Neutrophil (primary cell): ENCODE data around the gene STH.

Source experiments
- H3K27ac ChIP-seq: fragments of 200-600 bp; sonication (generic); 2 replicates; pipeline ENCODE4 v1.5.1; 2016; ENCODE audit warnings: mild to moderate bottlenecking, moderate library complexity
- H3K27me3 ChIP-seq: fragments of 200-600 bp; sonication (generic); 2 replicates; pipeline ENCODE4 v1.6.0; 2016; ENCODE audit warnings: mild to moderate bottlenecking
- H3K36me3 ChIP-seq: fragments of 200-600 bp; sonication (generic); 2 replicates; pipeline ENCODE4 v1.5.1; 2017
- H3K4me1 ChIP-seq, 2 experiments: fragments of 200-600 bp in 1 of 2; sonication (generic) in 1 of 2; 1 replicate in 1 of 2; 2 replicates in 1 of 2; pipeline versions ENCODE4 v1.5.1 to v1.6.1; 2013 to 2016; ENCODE audit warnings: low read depth in 1 of 2, low read length in 1 of 2, mild to moderate bottlenecking in 1 of 2, moderate library complexity in 1 of 2; ENCODE audit not compliant: control insufficient read depth in 1 of 2, insufficient read depth in 1 of 2
- H3K4me3 ChIP-seq, 2 experiments: fragments of 200-600 bp in 1 of 2; sonication (generic) in 1 of 2; 1 replicate in 1 of 2; 2 replicates in 1 of 2; pipeline ENCODE4 v1.5.1; 2013 to 2016; ENCODE audit warnings: low read depth in 1 of 2, low read length in 1 of 2, mild to moderate bottlenecking in 1 of 2, moderate library complexity in 1 of 2
- H3K9me3 ChIP-seq: fragments of 200-600 bp; sonication (generic); 2 replicates; pipeline ENCODE4 v1.5.1; 2016
- TF ChIP-seq, protein P1 (sequence below): fragments of 200-600 bp; sonication (generic); IDR thresholded peaks from 2 replicates; pipeline ENCODE4 v1.5.1; 2016; ENCODE audit warnings: antibody characterized with exemption

Gene STH

DNA sequence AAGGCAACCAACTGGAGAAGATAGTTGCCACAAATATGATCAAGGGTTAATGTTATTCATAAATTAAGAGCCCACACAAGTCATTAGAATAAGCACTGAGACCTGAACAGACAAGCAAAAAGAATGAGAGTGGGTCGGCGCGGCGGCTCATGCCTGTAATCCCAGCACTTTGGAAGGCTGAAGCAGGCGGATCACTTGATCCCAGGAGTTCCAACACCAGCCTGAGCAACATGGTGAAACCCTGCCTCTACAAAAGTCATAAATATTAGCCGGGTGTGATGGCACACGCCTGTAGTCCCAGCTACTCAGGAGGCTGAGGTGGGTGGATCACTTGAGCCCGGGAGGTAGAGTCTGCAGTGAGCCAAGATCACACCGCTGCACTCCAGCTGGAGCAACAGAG is 40.7 kb upstream of the STH start:
- H3K4me1 ChIP-seq = no peaks in the 10 kb centered on the region
- no peak overlapping the region for H3K27ac ChIP-seq
- no peaks in the 10 kb centered on the region for H3K9me3 ChIP-seq
- no peaks in the 10 kb centered on the region for H3K36me3 ChIP-seq
- peaks cover 3% of the 10 kb centered on the region for H3K27me3 ChIP-seq
- H3K4me3 ChIP-seq = no peak overlapping the region
- TF ChIP-seq, protein P1, sequence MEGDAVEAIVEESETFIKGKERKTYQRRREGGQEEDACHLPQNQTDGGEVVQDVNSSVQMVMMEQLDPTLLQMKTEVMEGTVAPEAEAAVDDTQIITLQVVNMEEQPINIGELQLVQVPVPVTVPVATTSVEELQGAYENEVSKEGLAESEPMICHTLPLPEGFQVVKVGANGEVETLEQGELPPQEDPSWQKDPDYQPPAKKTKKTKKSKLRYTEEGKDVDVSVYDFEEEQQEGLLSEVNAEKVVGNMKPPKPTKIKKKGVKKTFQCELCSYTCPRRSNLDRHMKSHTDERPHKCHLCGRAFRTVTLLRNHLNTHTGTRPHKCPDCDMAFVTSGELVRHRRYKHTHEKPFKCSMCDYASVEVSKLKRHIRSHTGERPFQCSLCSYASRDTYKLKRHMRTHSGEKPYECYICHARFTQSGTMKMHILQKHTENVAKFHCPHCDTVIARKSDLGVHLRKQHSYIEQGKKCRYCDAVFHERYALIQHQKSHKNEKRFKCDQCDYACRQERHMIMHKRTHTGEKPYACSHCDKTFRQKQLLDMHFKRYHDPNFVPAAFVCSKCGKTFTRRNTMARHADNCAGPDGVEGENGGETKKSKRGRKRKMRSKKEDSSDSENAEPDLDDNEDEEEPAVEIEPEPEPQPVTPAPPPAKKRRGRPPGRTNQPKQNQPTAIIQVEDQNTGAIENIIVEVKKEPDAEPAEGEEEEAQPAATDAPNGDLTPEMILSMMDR = no peak

DNA sequence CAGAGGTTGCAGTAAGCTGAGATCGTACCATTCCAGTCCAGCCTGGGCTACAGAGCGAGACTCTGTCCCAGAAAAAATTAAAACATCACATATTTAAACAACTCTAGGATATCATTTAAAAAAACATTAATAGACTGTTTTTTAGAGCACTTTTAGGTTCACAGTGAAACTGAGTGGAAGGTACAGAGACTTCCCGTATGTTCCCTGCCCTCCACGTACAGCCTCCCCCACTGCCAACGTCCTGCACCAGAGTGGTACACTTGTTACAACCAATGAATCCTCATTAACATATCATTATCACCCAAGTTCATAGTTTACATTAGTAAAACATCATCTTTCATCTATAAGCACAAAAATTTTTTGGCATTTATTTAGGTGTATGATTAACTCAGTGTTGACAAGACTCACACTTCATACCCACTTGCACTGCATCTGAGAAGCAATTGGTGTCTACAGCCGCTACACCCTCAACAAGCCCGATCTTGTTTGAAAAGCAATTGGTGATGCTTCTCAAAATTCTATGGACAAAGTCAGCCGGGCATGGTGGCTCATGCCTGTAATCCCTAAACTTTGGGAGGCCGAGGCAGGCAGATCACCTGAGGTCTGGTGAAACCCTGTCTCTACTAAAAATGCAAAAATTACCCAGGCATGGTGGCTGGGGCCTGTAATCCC is 39.9 kb upstream of the STH start:
- no peaks in the 10 kb centered on the region for H3K9me3 ChIP-seq
- no peak overlapping the region for H3K27ac ChIP-seq
- TF ChIP-seq, protein P1 = no peak
- H3K4me3 ChIP-seq = no peak overlapping the region
- H3K27me3 ChIP-seq = no peaks in the 10 kb centered on the region
- no peaks in the 10 kb centered on the region for H3K36me3 ChIP-seq
- H3K4me1 ChIP-seq = no peaks in the 10 kb centered on the region

GRCh38 chr17:45960311-45960710 is 38.7 kb upstream of the STH start:
- Histone ChIP-seq H3K4me3 (no peak overlapping the region), H3K27me3 (peaks cover 6% of the 10 kb centered on the region), H3K9me3 (no peaks in the 10 kb centered on the region), H3K4me1 (no peaks in the 10 kb centered on the region), H3K36me3 (no peaks in the 10 kb centered on the region), H3K27ac (no peak overlapping the region)
- TF ChIP-seq, protein P1 = no peak

DNA sequence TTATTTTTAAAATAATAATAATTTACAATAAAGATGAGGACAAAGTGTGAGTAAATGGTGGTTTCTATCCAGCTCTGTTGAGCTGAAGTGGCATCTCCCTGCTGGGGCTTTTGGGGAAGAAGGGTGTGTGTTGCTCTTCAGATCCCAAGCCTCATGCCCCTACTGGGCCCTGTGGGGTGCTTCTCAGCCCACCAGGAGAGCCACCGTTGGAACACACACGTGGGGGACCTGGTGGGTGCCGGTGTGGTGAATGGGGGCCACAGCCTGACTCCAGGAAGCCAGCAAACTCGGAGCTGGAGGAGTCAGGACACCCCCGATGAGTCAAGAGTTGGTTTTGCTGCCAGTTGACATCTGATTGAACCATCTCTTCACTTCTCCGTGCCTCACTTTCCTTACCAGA is 37.8 kb upstream of the STH start:
- TF ChIP-seq, protein P1 = no peak
- Histone ChIP-seq H3K36me3 (no peaks in the 10 kb centered on the region), H3K27ac (no peak overlapping the region), H3K4me1 (no peaks in the 10 kb centered on the region), H3K27me3 (peaks cover 13% of the 10 kb centered on the region), H3K4me3 (no peak overlapping the region), H3K9me3 (no peaks in the 10 kb centered on the region)

DNA sequence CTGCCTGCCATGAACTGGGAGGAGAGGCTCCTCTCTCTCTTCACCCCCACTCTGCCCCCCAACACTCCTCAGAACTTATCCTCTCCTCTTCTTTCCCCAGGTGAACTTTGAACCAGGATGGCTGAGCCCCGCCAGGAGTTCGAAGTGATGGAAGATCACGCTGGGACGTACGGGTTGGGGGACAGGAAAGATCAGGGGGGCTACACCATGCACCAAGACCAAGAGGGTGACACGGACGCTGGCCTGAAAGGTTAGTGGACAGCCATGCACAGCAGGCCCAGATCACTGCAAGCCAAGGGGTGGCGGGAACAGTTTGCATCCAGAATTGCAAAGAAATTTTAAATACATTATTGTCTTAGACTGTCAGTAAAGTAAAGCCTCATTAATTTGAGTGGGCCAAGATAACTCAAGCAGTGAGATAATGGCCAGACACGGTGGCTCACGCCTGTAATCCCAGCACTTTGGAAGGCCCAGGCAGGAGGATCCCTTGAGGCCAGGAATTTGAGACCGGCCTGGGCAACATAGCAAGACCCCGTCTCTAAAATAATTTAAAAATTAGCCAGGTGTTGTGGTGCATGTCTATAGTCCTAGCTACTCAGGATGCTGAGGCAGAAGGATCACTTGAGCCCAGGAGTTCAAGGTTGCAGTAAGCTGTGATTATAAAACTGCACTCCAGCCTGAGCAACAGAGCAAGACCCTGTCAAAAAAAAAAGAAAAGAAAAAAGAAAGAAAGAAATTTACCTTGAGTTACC is 36.7 kb upstream of the STH start:
- TF ChIP-seq, protein P1 = no peak
- Histone ChIP-seq H3K4me3 (no peak overlapping the region), H3K36me3 (no peaks in the 10 kb centered on the region), H3K4me1 (no peaks in the 10 kb centered on the region), H3K9me3 (no peaks in the 10 kb centered on the region), H3K27me3 (peaks cover 25% of the 10 kb centered on the region), H3K27ac (no peak overlapping the region)
